RWPE2 (cell line): ENCODE data around the gene METTL1.

Source experiments
- ATAC-seq: fragments of 200-7000 bp; cut with Tn5 transposase; 3 replicates; pipeline ENCODE4 v1.9.1; 2021; ENCODE audit warnings: low read depth
- DNase-seq: peaks from one replicate; pipeline ENCODE4 v3.0.0-alpha.2; 2020; ENCODE audit warnings: low spot score
- H3K27ac ChIP-seq: fragments of 450-650 bp; 2 replicates; pipeline ENCODE4 v1.5.1; 2017; ENCODE audit warnings: mild to moderate bottlenecking; ENCODE audit not compliant: poor library complexity, severe bottlenecking
- H3K27me3 ChIP-seq: fragments of 250-450 bp; sonication (Bioruptor Pico); 2 replicates; pipeline ENCODE4 v1.5.1; 2021; ENCODE audit warnings: mild to moderate bottlenecking, moderate library complexity; ENCODE audit not compliant: insufficient read depth, poor library complexity, severe bottlenecking
- H3K36me3 ChIP-seq: fragments of 250-450 bp; sonication (Bioruptor Pico); 2 replicates; pipeline ENCODE4 v1.5.1; 2020; ENCODE audit warnings: low read depth, mild to moderate bottlenecking, moderate library complexity
- H3K4me1 ChIP-seq: fragments of 250-450 bp; sonication (Bioruptor Pico); 2 replicates; pipeline ENCODE4 v1.5.1; 2021; ENCODE audit warnings: mild to moderate bottlenecking, moderate library complexity; ENCODE audit not compliant: insufficient read depth, poor library complexity, severe bottlenecking
- H3K4me3 ChIP-seq: fragments of 250-450 bp; sonication (Bioruptor Pico); 2 replicates; pipeline ENCODE4 v1.5.1; 2021; ENCODE audit warnings: mild to moderate bottlenecking, moderate library complexity; ENCODE audit not compliant: severe bottlenecking
- H3K9me3 ChIP-seq: fragments of 250-450 bp; sonication (Bioruptor Pico); 2 replicates; pipeline ENCODE4 v1.5.1; 2021; ENCODE audit warnings: mild to moderate bottlenecking, moderate library complexity; ENCODE audit not compliant: severe bottlenecking
- CTCF ChIP-seq: fragments of 450-650 bp; IDR thresholded peaks from one replicate; pipeline ENCODE4 v1.5.1; 2017; ENCODE audit warnings: mild to moderate bottlenecking, moderate library complexity; ENCODE audit not compliant: poor library complexity, severe bottlenecking

METTL1 gene

GRCh38 chr12:57741844-57742738, 29.8 kb downstream of the METTL1 start:
- H3K9me3 ChIP-seq, result no peaks in the 10 kb centered on the region
- ATAC-seq (no peak), DNase-seq (no peak)
- TF ChIP-seq CTCF, result no peak
- H3K36me3 ChIP-seq, result peaks cover 11% of the 10 kb centered on the region
- H3K27me3 ChIP-seq, result peaks cover 31% of the 10 kb centered on the region
- peaks cover 9% of the 10 kb centered on the region for H3K4me1 ChIP-seq
- H3K4me3 ChIP-seq, result no peak overlapping the region
- no peak overlapping the region for H3K27ac ChIP-seq

DNA sequence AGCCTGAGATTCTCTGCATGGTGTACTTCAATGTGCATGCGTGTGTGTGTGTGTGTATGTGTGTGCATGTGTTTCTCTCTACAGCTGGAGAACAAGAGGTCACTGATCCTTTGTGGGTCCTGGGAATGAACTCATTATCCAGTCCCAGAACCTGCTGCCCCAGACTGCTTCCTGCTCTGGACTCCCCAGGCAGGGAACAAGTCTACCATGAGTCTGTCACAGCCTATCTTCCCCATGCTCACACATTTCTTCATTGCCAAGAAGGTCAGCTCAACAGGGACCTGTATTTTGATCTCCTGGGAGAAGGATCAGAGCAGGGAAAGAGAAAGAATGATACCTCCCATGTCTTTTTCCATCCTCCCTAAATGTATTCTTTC, 30.5 kb downstream of the METTL1 start:
- ATAC-seq (no peak), DNase-seq (no peak)
- H3K27ac ChIP-seq, result no peak overlapping the region
- H3K9me3 ChIP-seq, result no peaks in the 10 kb centered on the region
- peaks cover 4% of the 10 kb centered on the region for H3K36me3 ChIP-seq
- peaks cover 38% of the 10 kb centered on the region for H3K27me3 ChIP-seq
- peaks cover 9% of the 10 kb centered on the region for H3K4me1 ChIP-seq
- no peak overlapping the region for H3K4me3 ChIP-seq
- no peak for TF ChIP-seq CTCF

- Histone ChIP-seq H3K27ac (no peak overlapping the region), H3K27me3 (peaks cover 44% of the 10 kb centered on the region), H3K9me3 (no peaks in the 10 kb centered on the region), H3K4me1 (peaks cover 7% of the 10 kb centered on the region), H3K36me3 (no peaks in the 10 kb centered on the region), H3K4me3 (no peak overlapping the region)
- no peak for TF ChIP-seq CTCF
- DNase-seq (no peak), ATAC-seq (no peak)
These were observed 31.1 kb downstream of the METTL1 start for GRCh38 chr12:57740656-57741412.

GRCh38 chr12:57739914-57740538, 31.9 kb downstream of the METTL1 start:
- H3K27me3 ChIP-seq, result peaks cover 52% of the 10 kb centered on the region
- no peak for DNase-seq

More at GRCh38 chr12:57739914-57740538, 31.9 kb downstream of the METTL1 start:
- no peak for ATAC-seq
- no peak overlapping the region for H3K27ac ChIP-seq
- no peak for TF ChIP-seq CTCF
- H3K4me1 ChIP-seq, result peaks cover 6% of the 10 kb centered on the region
- no peaks in the 10 kb centered on the region for H3K9me3 ChIP-seq
- no peaks in the 10 kb centered on the region for H3K36me3 ChIP-seq
- H3K4me3 ChIP-seq, result no peak overlapping the region
